ENCODE data around the gene LRBA.

Gene LRBA

GRCh38 chr4:150862829-150863228, 152.3 kb downstream of the LRBA start:
- no peak for TF ChIP-seq CTCF (conservative IDR thresholded peaks at IDR 0.05; ENCODE audit: low read depth, low read length)
- no peak overlapping the region for H3K4me3 ChIP-seq (ENCODE audit: low read length)
- no peak for DNase-seq (ENCODE audit: low read depth)

GRCh38 chr4:150859453-150859852, 155.6 kb downstream of the LRBA start:
- H3K4me3 ChIP-seq (ENCODE audit: low read length): no peak overlapping the region
- DNase-seq (ENCODE audit: low read depth): no peak
- TF ChIP-seq CTCF (conservative IDR thresholded peaks at IDR 0.05; ENCODE audit: low read depth, low read length): no peak

GRCh38 chr4:150855981-150856510, 159.0 kb downstream of the LRBA start:
- no peak for DNase-seq (ENCODE audit: low read depth)
- no peak for TF ChIP-seq CTCF (conservative IDR thresholded peaks at IDR 0.05; ENCODE audit: low read depth, low read length)
- no peak overlapping the region for H3K4me3 ChIP-seq (ENCODE audit: low read length)

- DNase-seq (ENCODE audit: low read depth): no peak
- no peak for TF ChIP-seq CTCF (conservative IDR thresholded peaks at IDR 0.05; ENCODE audit: low read depth, low read length)
- no peak overlapping the region for H3K4me3 ChIP-seq (ENCODE audit: low read length)
These were observed 160.5 kb downstream of the LRBA start for GRCh38 chr4:150854600-150854999.

- TF ChIP-seq CTCF (conservative IDR thresholded peaks at IDR 0.05; ENCODE audit: low read depth, low read length): no peak
- H3K4me3 ChIP-seq (ENCODE audit: low read length): no peak overlapping the region
- no peak for DNase-seq (ENCODE audit: low read depth)
These were observed 161.2 kb downstream of the LRBA start for GRCh38 chr4:150853882-150854281.

- no peak overlapping the region for H3K4me3 ChIP-seq (ENCODE audit: low read length)
- TF ChIP-seq CTCF (conservative IDR thresholded peaks at IDR 0.05; ENCODE audit: low read depth, low read length): no peak
- DNase-seq (ENCODE audit: low read depth): no peak
These were observed 162.9 kb downstream of the LRBA start for GRCh38 chr4:150852216-150852615.

DNA sequence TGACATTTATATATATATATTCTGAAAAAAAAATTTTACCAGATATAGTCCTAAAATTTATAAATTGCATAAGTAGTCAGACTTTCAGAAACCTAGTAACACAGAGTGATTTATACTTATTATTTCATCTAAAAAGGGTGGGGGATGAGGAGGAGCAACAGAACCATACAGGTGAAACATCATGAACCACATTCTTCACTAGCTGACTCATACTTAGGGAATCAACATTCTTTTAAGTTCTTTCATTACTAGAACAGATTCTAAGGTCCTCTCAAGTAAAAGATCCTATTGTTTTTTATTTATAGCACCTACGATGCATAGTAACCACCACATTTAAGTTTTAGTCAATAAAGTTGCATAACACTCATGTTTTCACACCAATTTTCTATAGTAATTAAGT, 166.1 kb downstream of the LRBA start:
- no peak for TF ChIP-seq CTCF (conservative IDR thresholded peaks at IDR 0.05; ENCODE audit: low read depth, low read length)
- no peak overlapping the region for H3K4me3 ChIP-seq (ENCODE audit: low read length)
- no peak for DNase-seq (ENCODE audit: low read depth)
